Cerebellar nuclear complex (tissue), 1 donor: Measurements from ENCODE around the gene PABPN1L.

Experiments
- DNase-seq, 2 experiments: peaks; one replicate each; lab custom pipeline; 2025; lab: John Stamatoyannopoulos, UW

Gene PABPN1L

GRCh38 chr16:88866151-88866920, at the start of gene PABPN1L:
TSS of gene PABPN1L (minus strand) at chr16:88866660. CDS start at chr16:88866606, 54 bp downstream.
- DNase-seq, result no peak

- DNase-seq, result no peak
Measured at GRCh38 chr16:88915639-88916327, 49.3 kb upstream of the PABPN1L start.

- no peak for DNase-seq
Measured at GRCh38 chr16:88914750-88915368, 48.4 kb upstream of the PABPN1L start.

- no peak for DNase-seq
Measured at GRCh38 chr16:88913870-88914269, 47.4 kb upstream of the PABPN1L start.

- no peak for DNase-seq
Measured at GRCh38 chr16:88913001-88913612, 46.6 kb upstream of the PABPN1L start.

GRCh38 chr16:88912556-88912955, 46.1 kb upstream of the PABPN1L start:
- no peak for DNase-seq

- no peak for DNase-seq
Measured at GRCh38 chr16:88911946-88912310, 45.5 kb upstream of the PABPN1L start.

- no peak for DNase-seq
Measured at GRCh38 chr16:88911136-88911945, 44.9 kb upstream of the PABPN1L start.

GRCh38 chr16:88910284-88911135, 44.0 kb upstream of the PABPN1L start:
- DNase-seq, result no peak

- no peak for DNase-seq
Measured at GRCh38 chr16:88909431-88910210, 43.2 kb upstream of the PABPN1L start.

GRCh38 chr16:88908307-88908706, 41.8 kb upstream of the PABPN1L start:
- DNase-seq, result no peak

- no peak for DNase-seq
Measured at GRCh38 chr16:88907768-88908167, 41.3 kb upstream of the PABPN1L start.

- DNase-seq, result no peak
Measured at GRCh38 chr16:88906535-88907105, 40.2 kb upstream of the PABPN1L start.

- DNase-seq, result no peak
Measured at GRCh38 chr16:88906020-88906419, 39.6 kb upstream of the PABPN1L start.

GRCh38 chr16:88905563-88905962, 39.1 kb upstream of the PABPN1L start:
- no peak for DNase-seq

- DNase-seq, result no peak
Measured at GRCh38 chr16:88904676-88905365, 38.4 kb upstream of the PABPN1L start.

GRCh38 chr16:88903267-88903666, 36.8 kb upstream of the PABPN1L start:
- DNase-seq, result no peak

GRCh38 chr16:88902744-88903143, 36.3 kb upstream of the PABPN1L start:
- no peak for DNase-seq

GRCh38 chr16:88901718-88902337, 35.4 kb upstream of the PABPN1L start:
- DNase-seq, result no peak
